ENCODE data around the gene TECTB. TPM values are rescaled to one million over a fixed set of nuclear protein-coding genes. Genes with fewer than 3 reads are reported as not detected.

TECTB gene
- total RNA-seq, 1 donor from 2014 or later = not detected

GRCh38 chr10:112304267-112304859 lies 21.2 kb downstream of the TECTB start:
- FAIRE-seq = no peak
- no peak for DNase-seq (ENCODE audit: low spot score in 2 of 2)

GRCh38 chr10:112307358-112308124 lies 24.3 kb downstream of the TECTB start:
- DNase-seq (ENCODE audit: low spot score in 2 of 2) (peak in 1 of 2 donors; percentile 42), FAIRE-seq (no peak)

- DNase-seq (ENCODE audit: low spot score in 2 of 2) (no peak), FAIRE-seq (no peak)
These were observed 24.9 kb downstream of the TECTB start for GRCh38 chr10:112308125-112308502.

GRCh38 chr10:112311481-112311880 lies 28.3 kb downstream of the TECTB start:
- no peak for FAIRE-seq
- DNase-seq (ENCODE audit: low spot score in 2 of 2) = no peak

GRCh38 chr10:112313234-112313633 lies 30.0 kb downstream of the TECTB start:
- no peak for DNase-seq (ENCODE audit: low spot score in 2 of 2)
- no peak for FAIRE-seq

GRCh38 chr10:112313911-112314310 lies 30.7 kb downstream of the TECTB start:
- DNase-seq (ENCODE audit: low spot score in 2 of 2) (no peak), FAIRE-seq (no peak)

GRCh38 chr10:112314822-112315474 lies 31.7 kb downstream of the TECTB start:
- FAIRE-seq (no peak), DNase-seq (ENCODE audit: low spot score in 2 of 2) (peak; percentile 27 to 62)

GRCh38 chr10:112327678-112328077 lies 44.5 kb downstream of the TECTB start:
- DNase-seq (ENCODE audit: low spot score in 2 of 2) (no peak), FAIRE-seq (no peak)

GRCh38 chr10:112330162-112330561 lies 47.0 kb downstream of the TECTB start:
- DNase-seq (ENCODE audit: low spot score in 2 of 2) (no peak), FAIRE-seq (no peak)

GRCh38 chr10:112330607-112331160 lies 47.5 kb downstream of the TECTB start:
- no peak for DNase-seq (ENCODE audit: low spot score in 2 of 2)
- FAIRE-seq = no peak

GRCh38 chr10:112332022-112332421 lies 48.8 kb downstream of the TECTB start:
- DNase-seq (ENCODE audit: low spot score in 2 of 2) (no peak), FAIRE-seq (no peak)

GRCh38 chr10:112332509-112333228 lies 49.5 kb downstream of the TECTB start:
- FAIRE-seq = no peak
- DNase-seq (ENCODE audit: low spot score in 2 of 2) = no peak

GRCh38 chr10:112333452-112333851 lies 50.3 kb downstream of the TECTB start:
- FAIRE-seq (no peak), DNase-seq (ENCODE audit: low spot score in 2 of 2) (no peak)

- DNase-seq (ENCODE audit: low spot score in 2 of 2) (no peak), FAIRE-seq (no peak)
These were observed 52.1 kb downstream of the TECTB start for GRCh38 chr10:112335111-112335867.

- DNase-seq (ENCODE audit: low spot score in 2 of 2) (no peak), FAIRE-seq (no peak)
These were observed 52.7 kb downstream of the TECTB start for GRCh38 chr10:112335868-112336265.

- no peak for FAIRE-seq
These were observed 53.5 kb downstream of the TECTB start for GRCh38 chr10:112336556-112337201.

GRCh38 chr10:112338957-112339356 lies 55.8 kb downstream of the TECTB start:
- no peak for FAIRE-seq
- no peak for DNase-seq (ENCODE audit: low spot score in 2 of 2)

More at GRCh38 chr10:112336556-112337201, 53.5 kb downstream of the TECTB start:
- DNase-seq (ENCODE audit: low spot score in 2 of 2) = no peak

GRCh38 chr10:112340601-112341000 lies 57.4 kb downstream of the TECTB start:
- FAIRE-seq (no peak), DNase-seq (ENCODE audit: low spot score in 2 of 2) (no peak)

GRCh38 chr10:112343056-112343806 lies 60.0 kb downstream of the TECTB start:
- no peak for FAIRE-seq
- DNase-seq (ENCODE audit: low spot score in 2 of 2) = no peak

Data from frontal cortex (tissue), 4 donors.